ENCODE measurements around the gene ATP5MC3. TPM values are rescaled to one million over a fixed set of nuclear protein-coding genes. Genes with fewer than 3 reads are reported as not detected.

ATP5MC3 gene
- total and polyA plus RNA-seq, 2 of the 13 experiments (the other 11 are each of a cell fraction or from before 2014, with no cell fraction given) = 676 to 1,007 TPM

- no peak for FAIRE-seq
- Histone ChIP-seq H3K79me2 (ENCODE audit: insufficient read depth, low read length) (peaks cover 89% of the 10 kb centered on the region), H3K36me3 (replicated peaks in 1 of 2; ENCODE audit: control insufficient read depth in 1 of 2, insufficient read depth in 2 of 2, low read length in 2 of 2) (peaks cover 7 to 33% of the 10 kb centered on the region in 2 experiments), H3K9me3 (ENCODE audit: low read length) (no peaks in the 10 kb centered on the region), H3K27ac (ENCODE audit: extremely low read length, insufficient read depth, low read length) (no peak overlapping the region), H3K4me3 (replicated peaks in 1 of 3; ENCODE audit: insufficient read depth in 1 of 3, low read depth in 2 of 3, low read length in 3 of 3) (no peak overlapping the region), H4K20me1 (ENCODE audit: insufficient read depth, low read length) (peaks cover 37% of the 10 kb centered on the region), H2AFZ (ENCODE audit: low read length) (no peak overlapping the region), H3K4me1 (ENCODE audit: insufficient read depth, low read length) (peaks cover 19% of the 10 kb centered on the region), H3K27me3 (ENCODE audit: control insufficient read depth in 1 of 2, insufficient read depth in 2 of 2, low read length in 2 of 2) (no peaks in the 10 kb centered on the region), H3K4me2 (ENCODE audit: low read depth, low read length) (no peak overlapping the region), H3K9ac (ENCODE audit: insufficient read depth, low read depth, low read length) (no peak overlapping the region)
- 94% methylated on average over 1 of the region's 1 CpG for WGBS (ENCODE audit: low lambda C conversion rate)
- ATAC-seq = no peak
- ChIA-PET POLR2A (interaction anchor here (1.5 kb wide), 1 partner anchor 25 kb away, joined by 5 read pairs; no protein-coding TSS in a partner anchor), CTCF (ENCODE audit: low intra/inter-chr PET ratio, low total read pairs) (no interaction called here)
- no TSS peak for BruUV-seq (replicated peaks)
- no peak for TF ChIP-seq NFKB2 (CRISPR knock-in tag; IDR thresholded peaks at IDR 0.05; ENCODE audit: borderline replicate concordance)
- TF ChIP-seq NCOR1 (IDR thresholded peaks at IDR 0.05; ENCODE audit: borderline replicate concordance, low read length) = no peak
- no peak for TF ChIP-seq ZSCAN29 (CRISPR knock-in tag; conservative IDR thresholded peaks at IDR 0.05)
- in situ Hi-C loops (cut with HindIII; ENCODE audit: extremely low pct_ligation_motif_present, low pct_unique_long_range_greater_than_20kb) = no loop called here
- DNase-seq (ENCODE audit: low spot score) = no peak
- intact Hi-C loops (cut with micrococcal nuclease; ENCODE audit: unreplicated experiment) = no loop called here
Observed at GRCh38 chr2:175143191-175143590, 38.3 kb downstream of the ATP5MC3 start.

GRCh38 chr2:175140332-175140731 is 41.2 kb downstream of the ATP5MC3 start:
- WGBS (ENCODE audit: low lambda C conversion rate) = 96% methylated on average over 2 of the region's 2 CpGs
- no peaks in the 10 kb centered on the region for H3K9me3 ChIP-seq (ENCODE audit: low read length)
- ChIA-PET POLR2A (no interaction called here), CTCF (ENCODE audit: low intra/inter-chr PET ratio, low total read pairs) (no interaction called here)
- no peak overlapping the region for H3K4me3 ChIP-seq (replicated peaks in 1 of 3; ENCODE audit: insufficient read depth in 1 of 3, low read depth in 2 of 3, low read length in 3 of 3)
- H3K9ac ChIP-seq (ENCODE audit: insufficient read depth, low read depth, low read length) = no peak overlapping the region
- in situ Hi-C loops (cut with HindIII; ENCODE audit: extremely low pct_ligation_motif_present, low pct_unique_long_range_greater_than_20kb) = no loop called here
- H3K27ac ChIP-seq (ENCODE audit: extremely low read length, insufficient read depth, low read length) = no peak overlapping the region
- intact Hi-C loops (cut with micrococcal nuclease; ENCODE audit: unreplicated experiment) = no loop called here
- no peak overlapping the region for H2AFZ ChIP-seq (ENCODE audit: low read length)
- FAIRE-seq (no peak), DNase-seq (ENCODE audit: low spot score) (no peak), ATAC-seq (no peak)
- peaks cover 24% of the 10 kb centered on the region for H4K20me1 ChIP-seq (ENCODE audit: insufficient read depth, low read length)
- H3K27me3 ChIP-seq (ENCODE audit: control insufficient read depth in 1 of 2, insufficient read depth in 2 of 2, low read length in 2 of 2) = no peaks in the 10 kb centered on the region
- H3K79me2 ChIP-seq (ENCODE audit: insufficient read depth, low read length) = peaks cover 80% of the 10 kb centered on the region
- peaks cover 19% of the 10 kb centered on the region for H3K4me1 ChIP-seq (ENCODE audit: insufficient read depth, low read length)
- peaks cover 9 to 46% of the 10 kb centered on the region in 2 experiments for H3K36me3 ChIP-seq (replicated peaks in 1 of 2; ENCODE audit: control insufficient read depth in 1 of 2, insufficient read depth in 2 of 2, low read length in 2 of 2)
- no TSS peak for BruUV-seq (replicated peaks)
- H3K4me2 ChIP-seq (ENCODE audit: low read depth, low read length) = no peak overlapping the region
- no peak for TF ChIP-seq HIC2 (CRISPR knock-in tag; IDR thresholded peaks at IDR 0.05; ENCODE audit: low read depth)
- TF ChIP-seq, protein P1, sequence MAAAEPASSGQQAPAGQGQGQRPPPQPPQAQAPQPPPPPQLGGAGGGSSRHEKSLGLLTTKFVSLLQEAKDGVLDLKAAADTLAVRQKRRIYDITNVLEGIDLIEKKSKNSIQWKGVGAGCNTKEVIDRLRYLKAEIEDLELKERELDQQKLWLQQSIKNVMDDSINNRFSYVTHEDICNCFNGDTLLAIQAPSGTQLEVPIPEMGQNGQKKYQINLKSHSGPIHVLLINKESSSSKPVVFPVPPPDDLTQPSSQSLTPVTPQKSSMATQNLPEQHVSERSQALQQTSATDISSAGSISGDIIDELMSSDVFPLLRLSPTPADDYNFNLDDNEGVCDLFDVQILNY (CRISPR knock-in tag; conservative IDR thresholded peaks at IDR 0.05) = no peak
- no peak for TF ChIP-seq RFXANK (CRISPR knock-in tag; IDR thresholded peaks at IDR 0.05)
- no peak for TF ChIP-seq POGK (CRISPR knock-in tag; conservative IDR thresholded peaks at IDR 0.05)
- no peak for TF ChIP-seq SUZ12 (IDR thresholded peaks at IDR 0.05; ENCODE audit: low read depth, low read length)
- TF ChIP-seq AHR (CRISPR knock-in tag; IDR thresholded peaks at IDR 0.05) = no peak
- TF ChIP-seq NCOA1 (CRISPR knock-in tag; IDR thresholded peaks at IDR 0.05) = no peak
- no peak for TF ChIP-seq ZBTB38 (CRISPR knock-in tag; IDR thresholded peaks at IDR 0.05)
- TF ChIP-seq CENPT (CRISPR knock-in tag; IDR thresholded peaks at IDR 0.05; ENCODE audit: low read depth) = no peak
- no peak for TF ChIP-seq SMAD1 (CRISPR knock-in tag; IDR thresholded peaks at IDR 0.05; ENCODE audit: borderline replicate concordance, low read depth)
